Measurements from ENCODE around the gene MPRIP. TPM values are rescaled to one million over a fixed set of nuclear protein-coding genes. Genes with fewer than 3 reads are reported as not detected.

Gene MPRIP
- total RNA-seq, 1 experiment from 2014 or later: 140 TPM

- Mint-ChIP-seq H3K27me3 (ENCODE audit: low read depth) (no peaks in the 10 kb centered on the region), H3K9me3 (no peaks in the 10 kb centered on the region), H3K27ac (no peak overlapping the region), H3K4me1 (no peaks in the 10 kb centered on the region), H3K4me3 (no peak overlapping the region), H3K36me3 (peaks cover 32% of the 10 kb centered on the region)
- ChIA-PET POLR2A (no interaction called here), CTCF (interaction anchor here (0.5 to 0.7 kb wide), 2 partner anchors 72 to 258 kb away, joined by 3 read pairs; no protein-coding TSS in a partner anchor)
- ATAC-seq: no peak
- DNase-seq (ENCODE audit: low spot score): no peak
- no peak for TF ChIP-seq ELF4 (CRISPR knock-in tag; IDR thresholded peaks at IDR 0.05; ENCODE audit: low read depth)
- TF ChIP-seq KAT7 (CRISPR knock-in tag; IDR thresholded peaks at IDR 0.05; ENCODE audit: borderline replicate concordance): no peak
- no peak for TF ChIP-seq TEAD4 (CRISPR knock-in tag; IDR thresholded peaks at IDR 0.05)
- TF ChIP-seq FOXP1 (CRISPR knock-in tag; IDR thresholded peaks at IDR 0.05; ENCODE audit: borderline replicate concordance): no peak
- TF ChIP-seq, protein P1, sequence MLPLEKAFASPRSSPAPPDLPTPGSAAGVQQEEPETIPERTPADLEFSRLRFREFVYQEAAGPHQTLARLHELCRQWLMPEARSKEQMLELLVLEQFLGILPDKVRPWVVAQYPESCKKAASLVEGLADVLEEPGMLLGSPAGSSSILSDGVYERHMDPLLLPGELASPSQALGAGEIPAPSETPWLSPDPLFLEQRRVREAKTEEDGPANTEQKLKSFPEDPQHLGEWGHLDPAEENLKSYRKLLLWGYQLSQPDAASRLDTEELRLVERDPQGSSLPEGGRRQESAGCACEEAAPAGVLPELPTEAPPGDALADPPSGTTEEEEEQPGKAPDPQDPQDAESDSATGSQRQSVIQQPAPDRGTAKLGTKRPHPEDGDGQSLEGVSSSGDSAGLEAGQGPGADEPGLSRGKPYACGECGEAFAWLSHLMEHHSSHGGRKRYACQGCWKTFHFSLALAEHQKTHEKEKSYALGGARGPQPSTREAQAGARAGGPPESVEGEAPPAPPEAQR (CRISPR knock-in tag; IDR thresholded peaks at IDR 0.05): no peak
- TF ChIP-seq EMX1 (CRISPR knock-in tag; IDR thresholded peaks at IDR 0.05): no peak
- TF ChIP-seq, protein P2, sequence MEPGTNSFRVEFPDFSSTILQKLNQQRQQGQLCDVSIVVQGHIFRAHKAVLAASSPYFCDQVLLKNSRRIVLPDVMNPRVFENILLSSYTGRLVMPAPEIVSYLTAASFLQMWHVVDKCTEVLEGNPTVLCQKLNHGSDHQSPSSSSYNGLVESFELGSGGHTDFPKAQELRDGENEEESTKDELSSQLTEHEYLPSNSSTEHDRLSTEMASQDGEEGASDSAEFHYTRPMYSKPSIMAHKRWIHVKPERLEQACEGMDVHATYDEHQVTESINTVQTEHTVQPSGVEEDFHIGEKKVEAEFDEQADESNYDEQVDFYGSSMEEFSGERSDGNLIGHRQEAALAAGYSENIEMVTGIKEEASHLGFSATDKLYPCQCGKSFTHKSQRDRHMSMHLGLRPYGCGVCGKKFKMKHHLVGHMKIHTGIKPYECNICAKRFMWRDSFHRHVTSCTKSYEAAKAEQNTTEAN (CRISPR knock-in tag; IDR thresholded peaks at IDR 0.05): no peak
- no peak for TF ChIP-seq ZNF232 (CRISPR knock-in tag; IDR thresholded peaks at IDR 0.05)
- TF ChIP-seq, protein P3, sequence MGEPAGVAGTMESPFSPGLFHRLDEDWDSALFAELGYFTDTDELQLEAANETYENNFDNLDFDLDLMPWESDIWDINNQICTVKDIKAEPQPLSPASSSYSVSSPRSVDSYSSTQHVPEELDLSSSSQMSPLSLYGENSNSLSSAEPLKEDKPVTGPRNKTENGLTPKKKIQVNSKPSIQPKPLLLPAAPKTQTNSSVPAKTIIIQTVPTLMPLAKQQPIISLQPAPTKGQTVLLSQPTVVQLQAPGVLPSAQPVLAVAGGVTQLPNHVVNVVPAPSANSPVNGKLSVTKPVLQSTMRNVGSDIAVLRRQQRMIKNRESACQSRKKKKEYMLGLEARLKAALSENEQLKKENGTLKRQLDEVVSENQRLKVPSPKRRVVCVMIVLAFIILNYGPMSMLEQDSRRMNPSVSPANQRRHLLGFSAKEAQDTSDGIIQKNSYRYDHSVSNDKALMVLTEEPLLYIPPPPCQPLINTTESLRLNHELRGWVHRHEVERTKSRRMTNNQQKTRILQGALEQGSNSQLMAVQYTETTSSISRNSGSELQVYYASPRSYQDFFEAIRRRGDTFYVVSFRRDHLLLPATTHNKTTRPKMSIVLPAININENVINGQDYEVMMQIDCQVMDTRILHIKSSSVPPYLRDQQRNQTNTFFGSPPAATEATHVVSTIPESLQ (CRISPR knock-in tag; IDR thresholded peaks at IDR 0.05): no peak
- no peak for TF ChIP-seq MLX (CRISPR knock-in tag; IDR thresholded peaks at IDR 0.05)
- TF ChIP-seq SP1 (CRISPR knock-in tag; conservative IDR thresholded peaks at IDR 0.05): no peak
- TF ChIP-seq NFATC4 (CRISPR knock-in tag; IDR thresholded peaks at IDR 0.05): no peak
- TF ChIP-seq ZBTB21 (CRISPR knock-in tag; IDR thresholded peaks at IDR 0.05; ENCODE audit: borderline replicate concordance): no peak
- no peak for TF ChIP-seq OVOL2 (CRISPR knock-in tag; IDR thresholded peaks at IDR 0.05; ENCODE audit: borderline replicate concordance)
Observed at GRCh38 chr17:17213775-17214174, 171.5 kb downstream of the MPRIP start.

- Mint-ChIP-seq H3K27ac (no peak overlapping the region), H3K9me3 (no peaks in the 10 kb centered on the region), H3K4me3 (no peak overlapping the region), H3K27me3 (ENCODE audit: low read depth) (no peaks in the 10 kb centered on the region), H3K36me3 (peaks cover 35% of the 10 kb centered on the region), H3K4me1 (no peaks in the 10 kb centered on the region)
- POLR2A ChIA-PET: no interaction called here
- DNase-seq (ENCODE audit: low spot score): no peak
- CTCF ChIA-PET: no interaction called here
- TF ChIP-seq ZNF423 (CRISPR knock-in tag; IDR thresholded peaks at IDR 0.05) (no peak), IRF2 (CRISPR knock-in tag; IDR thresholded peaks at IDR 0.05; ENCODE audit: borderline replicate concordance, low read depth) (no peak), HMGA2 (CRISPR knock-in tag; IDR thresholded peaks at IDR 0.05) (no peak), ZNF317 (CRISPR knock-in tag; IDR thresholded peaks at IDR 0.05; ENCODE audit: borderline replicate concordance, low read depth) (no peak), ZNF121 (CRISPR knock-in tag; IDR thresholded peaks at IDR 0.05) (no peak), SMAD4 (CRISPR knock-in tag; IDR thresholded peaks at IDR 0.05) (no peak), HMGXB4 (CRISPR knock-in tag; IDR thresholded peaks at IDR 0.05) (no peak), NR1H2 (CRISPR knock-in tag; IDR thresholded peaks at IDR 0.05) (no peak), GRHL2 (CRISPR knock-in tag; IDR thresholded peaks at IDR 0.05; ENCODE audit: insufficient replicate concordance, severe bottlenecking) (no peak)
- no peak for ATAC-seq
Observed at GRCh38 chr17:17214646-17215436, 172.6 kb downstream of the MPRIP start.
